DOHH2 (cell line): ENCODE results near the gene KIAA1671.

Experiments used
- CTCF ChIP-seq: fragments of 200-600 bp; sonication (generic); IDR thresholded peaks from one replicate; pipeline ENCODE4 v1.5.1; 2014; ENCODE audit warnings: antibody characterized with exemption, mild to moderate bottlenecking, low read depth, low read length; ENCODE audit not compliant: poor library complexity, severe bottlenecking
- EZH2phosphoT487 ChIP-seq: fragments of 200-600 bp; sonication (generic); IDR thresholded peaks from 2 replicates; pipeline ENCODE4 v1.6.1; 2017; ENCODE audit warnings: borderline replicate concordance, mild to moderate bottlenecking, antibody characterized with exemption, low read length, moderate library complexity, mixed read lengths

- TF ChIP-seq CTCF, result no peak
- no peak for TF ChIP-seq EZH2phosphoT487
Measured at GRCh38 chr22:25134028-25134427, 181.5 kb downstream of the KIAA1671 start.
